ENCODE results near the gene MED15.

- TF ChIP-seq EZH2 (IDR thresholded peaks at IDR 0.05; ENCODE audit: borderline replicate concordance, low read depth, low read length, severe bottlenecking) (no peak), CTCF (IDR thresholded peaks at IDR 0.05; ENCODE audit: borderline replicate concordance, extremely low read depth, low read length, poor library complexity, severe bottlenecking) (no peak)
These were observed 72.8 kb downstream of the MED15 start for GRCh38 chr22:20580179-20580578.
